ENCODE results near the gene GIPR.

Gene GIPR

GRCh38 chr19:45716359-45717130 is 48.5 kb downstream of the GIPR start:
- TF ChIP-seq SIN3A (IDR thresholded peaks at IDR 0.05; ENCODE audit: borderline replicate concordance, insufficient read depth, low read length): no peak
- TF ChIP-seq FOXP2 (optimal IDR thresholded peaks at IDR 0.05; ENCODE audit: borderline replicate concordance, extremely low read depth, extremely low read length, insufficient read depth): no peak

- peak; percentile 99 for TF ChIP-seq FOXP2 (optimal IDR thresholded peaks at IDR 0.05; ENCODE audit: borderline replicate concordance, extremely low read depth, extremely low read length, insufficient read depth)
- peak; percentile 48; the same call in 1 of the 2 replicates for TF ChIP-seq SIN3A (IDR thresholded peaks at IDR 0.05; ENCODE audit: borderline replicate concordance, insufficient read depth, low read length)
- no peak; the same call in 1 of the 2 replicates for TF ChIP-seq POLR2AphosphoS5 (IDR thresholded peaks at IDR 0.05; ENCODE audit: low read depth, low read length)
- TF ChIP-seq TAF1 (IDR thresholded peaks at IDR 0.05; ENCODE audit: borderline replicate concordance, insufficient read depth, low read length): peak; percentile 59; the same call in 1 of the 2 replicates
- TF ChIP-seq, protein P1, sequence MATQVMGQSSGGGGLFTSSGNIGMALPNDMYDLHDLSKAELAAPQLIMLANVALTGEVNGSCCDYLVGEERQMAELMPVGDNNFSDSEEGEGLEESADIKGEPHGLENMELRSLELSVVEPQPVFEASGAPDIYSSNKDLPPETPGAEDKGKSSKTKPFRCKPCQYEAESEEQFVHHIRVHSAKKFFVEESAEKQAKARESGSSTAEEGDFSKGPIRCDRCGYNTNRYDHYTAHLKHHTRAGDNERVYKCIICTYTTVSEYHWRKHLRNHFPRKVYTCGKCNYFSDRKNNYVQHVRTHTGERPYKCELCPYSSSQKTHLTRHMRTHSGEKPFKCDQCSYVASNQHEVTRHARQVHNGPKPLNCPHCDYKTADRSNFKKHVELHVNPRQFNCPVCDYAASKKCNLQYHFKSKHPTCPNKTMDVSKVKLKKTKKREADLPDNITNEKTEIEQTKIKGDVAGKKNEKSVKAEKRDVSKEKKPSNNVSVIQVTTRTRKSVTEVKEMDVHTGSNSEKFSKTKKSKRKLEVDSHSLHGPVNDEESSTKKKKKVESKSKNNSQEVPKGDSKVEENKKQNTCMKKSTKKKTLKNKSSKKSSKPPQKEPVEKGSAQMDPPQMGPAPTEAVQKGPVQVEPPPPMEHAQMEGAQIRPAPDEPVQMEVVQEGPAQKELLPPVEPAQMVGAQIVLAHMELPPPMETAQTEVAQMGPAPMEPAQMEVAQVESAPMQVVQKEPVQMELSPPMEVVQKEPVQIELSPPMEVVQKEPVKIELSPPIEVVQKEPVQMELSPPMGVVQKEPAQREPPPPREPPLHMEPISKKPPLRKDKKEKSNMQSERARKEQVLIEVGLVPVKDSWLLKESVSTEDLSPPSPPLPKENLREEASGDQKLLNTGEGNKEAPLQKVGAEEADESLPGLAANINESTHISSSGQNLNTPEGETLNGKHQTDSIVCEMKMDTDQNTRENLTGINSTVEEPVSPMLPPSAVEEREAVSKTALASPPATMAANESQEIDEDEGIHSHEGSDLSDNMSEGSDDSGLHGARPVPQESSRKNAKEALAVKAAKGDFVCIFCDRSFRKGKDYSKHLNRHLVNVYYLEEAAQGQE (IDR thresholded peaks at IDR 0.05; ENCODE audit: insufficient read depth in 1 of 2, low read depth in 2 of 2, low read length in 2 of 2): 0 out of 4 replicates have a peak, but pooled peaks of 1 of the 2 experiments have one; percentile 49
Measured at GRCh38 chr19:45717131-45717982, 49.3 kb downstream of the GIPR start.

DNA sequence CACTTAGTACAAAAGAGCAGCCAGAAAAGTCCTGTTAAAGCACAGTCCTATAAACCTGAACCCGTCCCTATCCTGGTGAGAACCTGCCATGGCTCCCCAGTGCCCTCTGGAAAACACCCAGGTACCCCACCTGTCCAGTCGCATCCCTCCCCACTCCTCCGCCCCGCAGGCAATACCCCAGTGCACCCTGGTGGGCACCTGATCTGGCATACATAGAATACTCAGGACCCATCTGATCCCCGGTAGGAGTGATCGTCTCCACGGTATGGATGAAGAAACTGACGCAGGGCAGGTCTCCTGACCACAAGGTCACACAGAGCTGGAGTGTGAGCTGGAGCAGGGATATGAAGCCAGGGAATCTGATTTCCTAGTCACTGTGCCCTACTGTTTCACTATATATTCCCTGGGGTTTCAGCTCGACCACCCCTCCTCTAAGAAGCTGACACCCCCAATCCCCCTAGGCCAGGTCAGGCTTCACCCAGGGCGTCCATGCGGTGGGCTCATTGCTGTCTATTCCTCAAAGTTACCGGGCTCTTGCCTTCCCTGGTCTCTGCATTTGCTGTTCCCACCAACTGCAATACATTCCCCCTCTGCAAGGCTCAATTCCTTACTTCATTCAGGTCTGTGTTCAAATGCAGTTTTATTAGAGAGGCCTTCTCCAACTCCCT is 50.1 kb downstream of the GIPR start:
- TF ChIP-seq, protein P1 (IDR thresholded peaks at IDR 0.05; ENCODE audit: insufficient read depth in 1 of 2, low read depth in 2 of 2, low read length in 2 of 2): no peak
- TF ChIP-seq TAF1 (IDR thresholded peaks at IDR 0.05; ENCODE audit: borderline replicate concordance, insufficient read depth, low read length): no peak
- TF ChIP-seq SIN3A (IDR thresholded peaks at IDR 0.05; ENCODE audit: borderline replicate concordance, insufficient read depth, low read length): no peak
- no peak for TF ChIP-seq FOXP2 (optimal IDR thresholded peaks at IDR 0.05; ENCODE audit: borderline replicate concordance, extremely low read depth, extremely low read length, insufficient read depth)
- no peak for TF ChIP-seq POLR2AphosphoS5 (IDR thresholded peaks at IDR 0.05; ENCODE audit: low read depth, low read length)

GRCh38 chr19:45729800-45730290 is 61.8 kb downstream of the GIPR start:
- TF ChIP-seq FOXP2 (optimal IDR thresholded peaks at IDR 0.05; ENCODE audit: borderline replicate concordance, extremely low read depth, extremely low read length, insufficient read depth): no peak
- no peak for TF ChIP-seq SIN3A (IDR thresholded peaks at IDR 0.05; ENCODE audit: borderline replicate concordance, insufficient read depth, low read length)
- TF ChIP-seq POLR2AphosphoS5 (IDR thresholded peaks at IDR 0.05; ENCODE audit: low read depth, low read length): no peak
- TF ChIP-seq, protein P1 (IDR thresholded peaks at IDR 0.05; ENCODE audit: insufficient read depth in 1 of 2, low read depth in 2 of 2, low read length in 2 of 2): no peak
- TF ChIP-seq TAF1 (IDR thresholded peaks at IDR 0.05; ENCODE audit: borderline replicate concordance, insufficient read depth, low read length): no peak

Measured in PFSK-1 (cell line).